COR-L47 (cell line): Measurements from ENCODE around the gene GLRA2.

Experiments
- DNase-seq: peaks from one replicate; lab custom pipeline; 2025; lab: John Stamatoyannopoulos, UW

The GLRA2 gene

DNA sequence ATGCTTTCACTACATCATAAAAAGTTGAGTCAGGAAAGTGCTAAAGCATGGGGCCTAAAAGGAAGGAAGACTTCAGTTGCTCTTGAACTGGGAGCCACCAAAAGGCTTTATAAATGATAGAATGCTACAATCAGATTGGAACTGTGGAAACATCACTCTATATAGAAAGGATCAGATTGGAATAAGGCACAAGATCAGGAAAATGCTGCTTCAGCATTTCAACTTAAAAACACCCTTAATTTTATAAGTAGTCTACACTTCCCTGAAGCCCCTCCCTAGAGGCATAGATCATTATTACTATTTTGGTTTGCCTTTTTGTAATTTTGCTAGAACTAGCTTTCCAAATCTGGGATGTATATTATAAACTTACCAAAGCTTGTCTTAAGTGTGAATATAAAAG, 172.8 kb downstream of the GLRA2 start:
- no peak for DNase-seq

DNA sequence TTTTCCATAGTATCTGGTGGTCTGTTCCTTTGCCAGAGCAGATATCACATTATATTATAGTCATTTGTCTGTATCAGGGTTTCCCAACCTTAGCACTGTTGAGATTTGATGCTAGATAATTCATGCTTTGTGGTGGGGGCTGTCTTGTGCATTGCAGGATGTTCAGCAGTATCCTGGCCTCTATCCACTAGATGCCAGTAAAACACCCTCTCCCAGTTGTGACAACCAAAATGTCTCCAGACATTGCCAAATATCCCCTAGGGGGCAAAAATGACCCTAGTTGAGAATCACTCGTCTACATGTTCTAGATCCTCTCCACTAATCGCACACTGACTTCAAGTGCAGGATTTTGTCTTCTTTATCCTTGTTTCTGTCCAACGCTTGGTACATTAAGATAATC, 182.8 kb downstream of the GLRA2 start:
- no peak for DNase-seq

DNA sequence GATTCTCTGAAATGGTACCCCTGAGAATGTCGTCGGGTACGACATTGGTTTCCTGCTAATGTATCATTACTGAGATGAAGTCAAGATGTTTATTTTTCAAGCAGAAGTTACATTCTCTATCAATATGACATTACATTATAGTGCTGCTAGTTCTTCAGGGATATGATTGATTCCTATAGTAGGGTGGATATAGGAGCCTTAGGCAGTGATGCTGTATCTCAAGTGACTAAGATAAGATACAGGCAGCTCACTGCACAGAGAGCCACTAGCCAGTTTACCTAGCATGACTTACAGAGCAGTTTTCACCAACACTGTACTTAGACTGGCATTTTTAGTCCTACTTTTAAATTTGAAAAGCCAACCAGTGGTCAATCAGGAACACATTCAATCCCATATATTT, 188.6 kb downstream of the GLRA2 start:
- DNase-seq, result no peak

DNA sequence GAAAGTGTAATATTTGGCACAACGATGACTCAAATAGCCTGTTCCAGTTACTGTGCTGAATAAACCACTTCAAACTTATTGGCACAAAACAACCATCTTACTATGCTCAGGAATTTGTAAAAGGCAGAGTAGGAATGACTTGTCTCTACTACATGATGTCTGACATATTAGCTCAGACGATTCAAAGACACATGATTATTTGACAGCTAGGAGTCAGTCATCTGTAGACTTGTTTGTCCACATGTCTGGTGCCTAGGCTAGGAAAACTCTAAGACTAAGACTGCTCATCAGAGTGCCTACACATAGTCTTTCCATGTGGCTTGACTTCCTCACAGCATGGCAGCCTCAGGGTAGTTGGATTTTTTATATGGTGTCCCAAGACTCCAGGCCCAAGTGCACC, 189.1 kb downstream of the GLRA2 start:
- DNase-seq, result no peak

DNA sequence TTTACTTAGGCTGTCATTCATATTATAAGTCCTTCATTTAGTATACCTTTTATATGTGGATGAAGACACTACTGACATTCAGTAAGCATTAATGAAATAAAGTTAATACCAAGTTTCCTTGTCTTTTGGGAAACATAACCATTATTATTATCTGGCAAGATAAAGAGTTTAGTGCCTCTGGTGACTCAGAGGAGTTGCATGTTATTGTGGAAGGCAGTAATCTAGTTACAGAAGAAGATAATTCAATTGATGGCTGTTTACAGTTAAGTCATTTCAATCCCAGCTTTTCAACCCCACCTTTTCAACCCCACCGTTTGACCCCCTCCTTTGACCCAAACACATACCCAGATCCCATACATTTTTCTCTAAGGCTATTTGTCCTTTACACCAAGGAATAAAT, 199.7 kb downstream of the GLRA2 start:
- DNase-seq, result no peak

DNA sequence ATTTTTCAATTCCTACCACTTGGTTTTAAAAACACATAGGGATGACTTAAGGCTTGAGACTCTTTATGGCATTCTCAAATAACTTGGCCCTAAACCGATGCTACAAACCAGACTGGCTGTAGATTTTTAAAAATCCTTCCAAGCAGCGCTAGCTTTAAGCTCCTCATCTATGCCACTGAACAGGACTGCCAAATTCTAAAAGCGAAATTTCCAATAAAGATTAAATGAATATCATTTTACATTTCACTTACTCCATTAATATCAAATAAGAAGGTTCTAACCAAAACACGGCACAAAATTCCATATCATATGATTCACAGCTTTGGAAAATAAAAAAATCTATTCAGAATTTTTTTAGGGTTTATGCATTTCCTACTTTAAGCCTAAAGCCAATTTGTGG, 209.3 kb downstream of the GLRA2 start:
- DNase-seq, result no peak

DNA sequence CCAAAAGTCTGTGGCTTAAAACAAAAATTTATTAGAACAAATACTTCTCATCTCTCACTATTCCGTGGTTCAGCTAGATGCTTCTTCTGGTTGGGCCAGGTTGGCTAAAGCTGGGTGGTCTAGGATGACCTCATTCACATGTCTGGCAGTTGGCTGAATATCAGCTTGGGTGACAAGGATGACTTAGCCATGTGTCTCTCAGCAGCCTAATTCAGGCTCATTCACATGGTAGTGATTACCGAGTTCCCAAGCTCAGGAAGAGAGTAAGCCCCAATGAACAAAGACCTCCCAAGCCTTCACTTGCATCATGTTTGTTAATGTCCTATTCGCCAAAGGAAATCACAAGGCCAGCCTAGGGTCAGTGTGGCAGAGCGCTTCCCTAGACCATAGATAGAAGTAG, 224.1 kb downstream of the GLRA2 start:
- no peak for DNase-seq

DNA sequence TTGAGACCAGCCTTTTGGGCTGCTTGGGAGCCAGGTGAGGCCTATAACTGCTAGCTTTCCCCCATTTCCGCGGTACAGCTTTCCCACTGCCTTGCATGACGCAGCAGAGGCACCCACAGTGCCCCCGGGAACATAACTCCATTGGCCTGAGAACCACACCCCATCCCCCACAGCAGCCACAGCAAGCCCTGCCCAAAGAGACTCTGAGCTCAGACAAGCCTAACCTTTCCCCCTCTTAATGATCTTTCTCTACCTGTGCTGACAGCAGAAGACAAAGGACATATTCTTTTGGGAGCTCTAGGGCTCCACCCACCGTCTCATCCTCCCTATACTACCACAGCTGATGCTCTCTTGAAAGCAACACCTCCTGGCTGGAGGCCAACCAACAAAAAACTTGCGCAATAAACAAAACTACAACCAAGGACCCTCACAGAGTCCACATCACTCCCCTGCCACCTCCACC, 228.7 kb downstream of the GLRA2 start:
- DNase-seq, result no peak

DNA sequence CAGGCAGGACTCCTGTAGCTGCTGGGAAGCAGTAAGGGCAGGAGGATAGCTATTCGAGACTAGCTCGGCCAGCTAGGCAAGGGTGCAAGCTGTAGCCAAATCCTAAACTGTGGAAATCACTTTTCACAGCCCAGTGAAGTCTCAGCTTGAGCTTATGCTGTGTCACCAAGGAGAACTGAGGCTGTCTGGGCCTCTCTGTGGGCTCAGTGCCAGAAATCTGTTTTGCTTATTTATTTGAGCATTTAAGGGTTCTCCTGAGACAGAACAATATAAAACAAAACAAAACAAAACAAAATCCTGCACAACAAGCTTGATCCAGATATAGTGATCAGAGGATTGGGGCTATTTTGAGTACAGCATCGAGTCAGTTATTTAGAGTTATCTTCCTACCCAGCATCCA, 246.1 kb downstream of the GLRA2 start:
- DNase-seq, result no peak

DNA sequence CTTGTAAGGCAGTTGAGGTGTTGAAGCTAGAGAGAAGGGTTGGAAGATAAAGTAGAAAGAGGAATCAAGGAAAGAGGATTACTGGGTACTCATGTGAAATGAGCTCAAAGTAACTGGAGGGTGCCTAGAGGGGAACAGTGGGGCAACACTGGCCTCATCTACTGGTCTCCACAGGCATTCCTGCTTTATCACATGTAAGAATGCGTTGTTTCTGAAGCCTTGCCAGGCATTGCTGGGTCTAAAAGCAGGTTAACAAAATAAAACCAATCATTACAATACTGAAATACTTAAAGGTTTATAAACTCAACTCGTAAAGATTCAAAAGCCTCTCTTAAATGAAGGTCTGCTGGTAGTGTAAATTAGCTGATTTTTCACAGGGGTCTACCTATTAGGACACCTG, 247.6 kb downstream of the GLRA2 start:
- DNase-seq, result no peak

DNA sequence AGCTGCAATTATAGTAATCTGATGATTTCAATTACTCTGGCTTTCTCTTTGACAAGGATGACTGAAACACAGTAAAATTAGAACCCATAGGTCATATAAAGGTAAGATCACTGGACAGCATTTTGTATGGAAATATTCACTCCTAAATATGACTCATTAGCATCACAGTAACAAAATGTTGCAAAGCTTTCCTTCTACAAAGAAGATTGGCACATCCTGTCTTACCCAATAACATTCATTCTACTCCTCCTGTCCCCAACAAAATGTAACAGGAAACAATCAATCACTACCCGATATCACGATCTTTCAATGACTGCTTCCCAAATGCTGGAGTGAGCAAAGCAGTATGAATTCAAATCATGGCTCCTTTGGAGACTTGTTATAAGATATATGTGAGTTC, 248.2 kb downstream of the GLRA2 start:
- no peak for DNase-seq

DNA sequence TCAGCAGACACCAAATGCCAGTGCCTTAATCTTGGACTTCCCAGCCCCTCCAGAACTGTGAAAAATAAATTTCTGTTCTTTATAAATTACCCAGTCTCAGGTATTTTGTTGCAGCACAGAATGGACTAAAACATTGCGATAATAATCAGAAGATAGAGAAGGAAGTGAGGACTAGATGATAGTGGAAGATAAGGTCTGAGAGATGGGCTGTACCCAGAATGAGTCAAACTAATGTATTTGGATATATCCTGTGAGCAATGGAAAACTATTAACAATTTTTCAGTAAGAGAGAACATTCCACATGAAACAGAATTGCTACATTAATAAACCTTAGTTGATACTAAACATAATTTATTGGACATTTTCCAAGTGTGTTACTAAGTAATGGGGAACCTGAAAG, 250.2 kb downstream of the GLRA2 start:
- DNase-seq, result no peak
